IPS-NIHi11 (cell line): ENCODE results near the gene MCF2L.
A peak's percentile ranks its signal among the peaks of the same experiment; 100 is the strongest.

Experiments used
- DNase-seq: peaks from one replicate; pipeline ENCODE4 v3.0.0; 2012; ENCODE audit warnings: mixed read lengths, low spot score

Gene MCF2L

GRCh38 chr13:113033054-113033850 lies 64.2 kb downstream of the MCF2L start:
- DNase-seq: no peak

GRCh38 chr13:113034451-113035212 lies 65.6 kb downstream of the MCF2L start:
- peak; percentile 81 for DNase-seq

GRCh38 chr13:113035213-113035800 lies 66.3 kb downstream of the MCF2L start:
- DNase-seq: no peak

GRCh38 chr13:113036401-113036800 lies 67.4 kb downstream of the MCF2L start:
- DNase-seq: no peak

- DNase-seq: no peak
Observed at GRCh38 chr13:113040031-113040430, 71.0 kb downstream of the MCF2L start.

- DNase-seq: no peak
Observed at GRCh38 chr13:113040597-113041292, 71.7 kb downstream of the MCF2L start.

- DNase-seq: no peak
Observed at GRCh38 chr13:113041293-113041690, 72.3 kb downstream of the MCF2L start.

GRCh38 chr13:113041896-113042295 lies 72.9 kb downstream of the MCF2L start:
- DNase-seq: no peak

GRCh38 chr13:113042456-113042855 lies 73.4 kb downstream of the MCF2L start:
- DNase-seq: no peak

- no peak for DNase-seq
Observed at GRCh38 chr13:113043001-113043630, 74.1 kb downstream of the MCF2L start.

GRCh38 chr13:113043931-113044330 lies 74.9 kb downstream of the MCF2L start:
- DNase-seq: no peak

- no peak for DNase-seq
Observed at GRCh38 chr13:113044391-113045114, 75.5 kb downstream of the MCF2L start.

- no peak for DNase-seq
Observed at GRCh38 chr13:113045251-113046127, 76.5 kb downstream of the MCF2L start.

- no peak for DNase-seq
Observed at GRCh38 chr13:113046128-113046882, 77.3 kb downstream of the MCF2L start.

GRCh38 chr13:113046883-113047244 lies 77.8 kb downstream of the MCF2L start:
- DNase-seq: no peak

GRCh38 chr13:113047587-113047986 lies 78.6 kb downstream of the MCF2L start:
- DNase-seq: no peak

GRCh38 chr13:113048766-113049165 lies 79.8 kb downstream of the MCF2L start:
- DNase-seq: no peak

- no peak for DNase-seq
Observed at GRCh38 chr13:113049521-113049941, 80.5 kb downstream of the MCF2L start.

GRCh38 chr13:113049981-113050380 lies 81.0 kb downstream of the MCF2L start:
- DNase-seq: no peak
